ENCODE data around the gene RPUSD4. TPM values are rescaled to one million over a fixed set of nuclear protein-coding genes. Genes with fewer than 3 reads are reported as not detected.
"Not testable (repeated sequence)": the region's sequence is repeated elsewhere in the genome, so short reads cannot be mapped to it uniquely, and the experiment has no call there.

Gene RPUSD4, protein sequence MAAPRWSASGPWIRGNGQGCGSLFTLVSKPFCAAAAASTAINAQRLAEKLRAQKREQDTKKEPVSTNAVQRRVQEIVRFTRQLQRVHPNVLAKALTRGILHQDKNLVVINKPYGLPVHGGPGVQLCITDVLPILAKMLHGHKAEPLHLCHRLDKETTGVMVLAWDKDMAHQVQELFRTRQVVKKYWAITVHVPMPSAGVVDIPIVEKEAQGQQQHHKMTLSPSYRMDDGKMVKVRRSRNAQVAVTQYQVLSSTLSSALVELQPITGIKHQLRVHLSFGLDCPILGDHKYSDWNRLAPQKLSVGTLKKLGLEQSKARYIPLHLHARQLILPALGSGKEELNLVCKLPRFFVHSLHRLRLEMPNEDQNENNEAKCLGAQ
- total RNA-seq: 10 to 100 TPM; 18.3 to 29.6 (median 23.3) TPM

DNA sequence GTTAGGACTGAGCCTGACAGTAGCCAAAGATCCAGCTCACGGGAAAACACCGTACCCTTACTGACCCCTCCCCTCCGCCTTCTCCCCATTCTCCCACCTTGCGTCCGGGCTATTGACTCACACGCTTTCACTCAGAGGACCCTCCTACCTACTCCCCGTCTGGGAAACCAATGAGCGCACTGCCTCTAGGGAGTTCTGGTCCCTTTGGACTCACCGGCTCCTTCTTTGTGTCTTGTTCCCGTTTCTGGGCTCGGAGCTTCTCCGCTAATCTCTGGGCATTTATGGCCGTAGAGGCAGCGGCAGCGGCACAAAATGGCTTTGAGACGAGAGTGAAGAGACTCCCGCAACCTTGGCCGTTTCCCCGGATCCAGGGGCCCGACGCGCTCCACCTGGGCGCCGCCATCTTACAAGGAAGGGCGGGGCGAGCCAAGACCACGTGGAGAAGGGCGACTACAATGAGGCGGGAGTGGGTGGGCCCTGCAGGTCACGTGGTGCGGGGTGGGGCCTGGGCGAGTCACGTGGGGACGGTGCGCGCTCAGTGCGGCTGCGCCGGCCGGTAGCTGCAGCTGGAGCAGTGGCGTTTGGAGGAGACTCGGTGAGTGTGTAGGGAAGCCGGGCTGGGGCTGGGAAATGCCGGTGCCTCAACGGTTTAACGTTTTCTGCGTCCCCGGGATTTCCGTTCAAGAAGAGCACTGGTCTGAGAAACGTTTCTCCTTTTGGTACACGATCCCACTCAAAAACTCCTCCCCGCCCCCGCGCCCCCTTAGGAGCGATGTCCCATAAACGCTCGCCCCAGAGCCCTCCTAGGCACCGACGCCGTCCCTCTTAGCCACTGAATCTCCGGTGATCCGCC lies at the start of gene RPUSD4, which contains the start of gene FAM118B:
Gene RPUSD4, minus strand, starts transcription at position 415 of the 853 bp plus-strand sequence. Its CDS starts 12 bp downstream, at position 403.
Gene FAM118B, plus strand, starts transcription at position 547 of the 853 bp plus-strand sequence. CDS start 23,220 bp downstream, outside the sequence.
- H3K4me3 ChIP-seq: peak within 1 kb of the TSS; percentile 91 to 96 (median 94)
- H3K4me1 ChIP-seq: peaks cover 0 to 39% (median 14%) of the 10 kb centered on the region in 4 donors
- peak; percentile 99 for DNase-seq (ENCODE audit: low spot score in 2 of 2)
- H3K27me3 ChIP-seq: no peaks in the 10 kb centered on the region
- 0 to 1% methylated on average over 57 to 61 of the region's 62 CpGs for WGBS, 2 donors
- H3K36me3 ChIP-seq: peaks cover 0 to 36% (median 0%) of the 10 kb centered on the region in 3 donors
- peak within 1 kb of the TSS; percentile 21 to 80 (median 73) for H3K27ac ChIP-seq
- TF ChIP-seq, protein P1, sequence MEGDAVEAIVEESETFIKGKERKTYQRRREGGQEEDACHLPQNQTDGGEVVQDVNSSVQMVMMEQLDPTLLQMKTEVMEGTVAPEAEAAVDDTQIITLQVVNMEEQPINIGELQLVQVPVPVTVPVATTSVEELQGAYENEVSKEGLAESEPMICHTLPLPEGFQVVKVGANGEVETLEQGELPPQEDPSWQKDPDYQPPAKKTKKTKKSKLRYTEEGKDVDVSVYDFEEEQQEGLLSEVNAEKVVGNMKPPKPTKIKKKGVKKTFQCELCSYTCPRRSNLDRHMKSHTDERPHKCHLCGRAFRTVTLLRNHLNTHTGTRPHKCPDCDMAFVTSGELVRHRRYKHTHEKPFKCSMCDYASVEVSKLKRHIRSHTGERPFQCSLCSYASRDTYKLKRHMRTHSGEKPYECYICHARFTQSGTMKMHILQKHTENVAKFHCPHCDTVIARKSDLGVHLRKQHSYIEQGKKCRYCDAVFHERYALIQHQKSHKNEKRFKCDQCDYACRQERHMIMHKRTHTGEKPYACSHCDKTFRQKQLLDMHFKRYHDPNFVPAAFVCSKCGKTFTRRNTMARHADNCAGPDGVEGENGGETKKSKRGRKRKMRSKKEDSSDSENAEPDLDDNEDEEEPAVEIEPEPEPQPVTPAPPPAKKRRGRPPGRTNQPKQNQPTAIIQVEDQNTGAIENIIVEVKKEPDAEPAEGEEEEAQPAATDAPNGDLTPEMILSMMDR (IDR thresholded peaks at IDR 0.05): no peak
- TF ChIP-seq POLR2A (IDR thresholded peaks at IDR 0.05): peak; percentile 42 to 85
- peak; percentile 88 to 94 for TF ChIP-seq EP300 (IDR thresholded peaks at IDR 0.05)
- no peaks in the 10 kb centered on the region for H3K9me3 ChIP-seq

DNA sequence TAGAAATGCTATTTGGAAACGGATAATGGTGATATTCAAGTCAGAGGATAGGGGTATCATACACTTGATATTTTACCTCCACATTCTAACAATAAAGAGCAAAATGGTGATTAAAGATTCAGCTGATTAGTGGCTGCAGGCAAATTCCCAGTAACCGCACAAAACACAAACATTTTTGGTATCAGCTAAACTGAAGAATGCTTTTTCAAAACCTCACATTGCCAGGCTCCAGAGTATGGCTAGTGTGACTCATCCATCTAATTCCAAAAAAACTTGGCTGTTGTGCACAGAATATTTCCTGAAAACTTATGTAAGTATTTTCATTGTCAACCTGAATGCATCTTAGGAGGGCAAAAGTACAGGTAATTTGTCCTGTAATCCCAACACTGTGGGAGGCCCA lies 46.3 kb upstream of the RPUSD4 start:
- no peak overlapping the region for H3K4me3 ChIP-seq
- peaks cover 0 to 80% (median 2%) of the 10 kb centered on the region in 3 donors for H3K36me3 ChIP-seq
- H3K9me3 ChIP-seq: no peaks in the 10 kb centered on the region
- 72 to 85% methylated on average over 2 of the region's 2 CpGs for WGBS, 2 donors
- no peak for DNase-seq (ENCODE audit: low spot score in 2 of 2)
- H3K27me3 ChIP-seq: no peaks in the 10 kb centered on the region
- no peak for TF ChIP-seq EP300 (IDR thresholded peaks at IDR 0.05)
- TF ChIP-seq POLR2A (IDR thresholded peaks at IDR 0.05): no peak
- TF ChIP-seq, protein P1 (IDR thresholded peaks at IDR 0.05): no peak
- no peak overlapping the region for H3K27ac ChIP-seq
- H3K4me1 ChIP-seq: peaks cover 0 to 12% (median 0%) of the 10 kb centered on the region in 4 donors

DNA sequence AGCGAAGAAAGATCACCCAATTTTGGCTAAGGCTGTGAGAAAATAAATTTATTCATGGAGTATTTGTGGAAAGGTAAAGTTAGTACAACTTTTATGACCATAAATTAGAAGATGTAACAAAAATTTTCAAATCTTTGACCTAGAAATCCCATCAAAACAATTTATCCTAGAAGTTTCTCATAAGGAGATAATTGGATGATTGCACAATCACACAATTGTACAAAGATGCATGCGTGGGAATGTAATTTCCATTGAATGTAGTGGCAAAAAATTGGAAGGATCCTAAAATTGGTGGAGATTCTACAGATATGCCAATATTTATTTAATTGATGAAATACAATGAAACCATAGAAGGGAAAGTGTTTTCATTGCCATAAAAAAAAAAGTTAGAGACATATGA lies 45.7 kb upstream of the RPUSD4 start:
- Histone ChIP-seq H3K27me3 (no peaks in the 10 kb centered on the region), H3K4me1 (peaks cover 0 to 12% (median 0%) of the 10 kb centered on the region in 4 donors), H3K27ac (no peak overlapping the region), H3K4me3 (no peak overlapping the region), H3K9me3 (no peaks in the 10 kb centered on the region), H3K36me3 (peaks cover 0 to 80% (median 0%) of the 10 kb centered on the region in 3 donors)
- no peak for DNase-seq (ENCODE audit: low spot score in 2 of 2)
- no peak for TF ChIP-seq EP300 (IDR thresholded peaks at IDR 0.05)
- 86 to 95% methylated on average over 2 of the region's 2 CpGs for WGBS, 2 donors

DNA sequence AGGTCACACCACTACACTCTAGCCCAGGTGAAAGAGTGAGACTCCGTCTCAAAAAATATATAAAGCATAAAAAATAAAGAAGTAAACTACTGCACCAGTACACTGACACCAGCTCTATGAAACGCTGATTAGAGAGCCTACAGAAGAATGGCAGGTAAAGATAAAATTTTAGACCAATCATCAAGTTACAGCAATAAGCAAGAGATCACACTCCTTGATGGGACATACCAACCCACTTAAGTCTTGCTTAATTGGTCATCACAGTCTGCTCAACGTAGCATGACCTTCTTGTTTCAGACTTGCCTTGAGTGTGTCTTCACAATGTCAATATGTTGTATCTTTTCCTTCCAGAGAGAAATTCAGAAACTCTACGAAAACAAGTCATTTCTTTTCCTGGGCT lies 44.8 kb upstream of the RPUSD4 start:
- 88 to 90% methylated on average over 4 of the region's 4 CpGs for WGBS, 2 donors
- H3K27me3 ChIP-seq: no peaks in the 10 kb centered on the region
- peaks cover 0 to 72% (median 0%) of the 10 kb centered on the region in 3 donors for H3K36me3 ChIP-seq
- H3K27ac ChIP-seq: no peak overlapping the region
- no peak for DNase-seq (ENCODE audit: low spot score in 2 of 2)
- no peaks in the 10 kb centered on the region for H3K9me3 ChIP-seq
- H3K4me1 ChIP-seq: peaks cover 0 to 12% (median 0%) of the 10 kb centered on the region in 4 donors
- H3K4me3 ChIP-seq: no peak overlapping the region
- TF ChIP-seq POLR2A (IDR thresholded peaks at IDR 0.05) (no peak), EP300 (IDR thresholded peaks at IDR 0.05) (no peak)

- not testable (repeated sequence) for H3K4me3 ChIP-seq; H3K27me3 ChIP-seq; H3K4me1 ChIP-seq; H3K27ac ChIP-seq; H3K9me3 ChIP-seq; DNase-seq (ENCODE audit: low spot score in 2 of 2)
- 92 to 97% methylated on average over 5 of the region's 5 CpGs for WGBS, 2 donors
- peaks cover 0 to 69% (median 0%) of the 10 kb centered on the region in 3 donors for H3K36me3 ChIP-seq
These were observed 44.1 kb upstream of the RPUSD4 start for GRCh38 chr11:126255507-126255906.

- WGBS, 2 donors: 65 to 83% methylated on average over 1 of the region's 1 CpG
- no peak for DNase-seq (ENCODE audit: low spot score in 2 of 2)
- Histone ChIP-seq H3K36me3 (peaks cover 0 to 65% (median 0%) of the 10 kb centered on the region in 3 donors), H3K27ac (no peak overlapping the region), H3K27me3 (no peaks in the 10 kb centered on the region), H3K4me1 (no peaks in the 10 kb centered on the region), H3K9me3 (no peaks in the 10 kb centered on the region), H3K4me3 (no peak overlapping the region)
- TF ChIP-seq EP300 (IDR thresholded peaks at IDR 0.05): no peak
- TF ChIP-seq POLR2A (IDR thresholded peaks at IDR 0.05): no peak
- TF ChIP-seq, protein P1 (IDR thresholded peaks at IDR 0.05): no peak
These were observed 43.4 kb upstream of the RPUSD4 start for GRCh38 chr11:126254819-126255218.
